ENCODE results near the gene ABCB9.
"Not testable (repeated sequence)": the region's sequence is repeated elsewhere in the genome, so short reads cannot be mapped to it uniquely, and the experiment has no call there.

Gene ABCB9

GRCh38 chr12:122937622-122938091, 28.6 kb downstream of the ABCB9 start:
- no peak for DNase-seq (ENCODE audit: low spot score)

GRCh38 chr12:122935318-122935717, 30.9 kb downstream of the ABCB9 start:
- no peak for DNase-seq (ENCODE audit: low spot score)

- no peak for DNase-seq (ENCODE audit: low spot score)
Measured at GRCh38 chr12:122934722-122935121, 31.5 kb downstream of the ABCB9 start.

GRCh38 chr12:122932207-122932606, 34.1 kb downstream of the ABCB9 start:
- no peak for DNase-seq (ENCODE audit: low spot score)

- DNase-seq (ENCODE audit: low spot score), result no peak
Measured at GRCh38 chr12:122929812-122930211, 36.5 kb downstream of the ABCB9 start.

GRCh38 chr12:122929148-122929538, 37.1 kb downstream of the ABCB9 start:
- no peak for DNase-seq (ENCODE audit: low spot score)

GRCh38 chr12:122928404-122929147, 37.7 kb downstream of the ABCB9 start:
- DNase-seq (ENCODE audit: low spot score), result no peak

- DNase-seq (ENCODE audit: low spot score), result no peak
Measured at GRCh38 chr12:122927756-122928403, 38.4 kb downstream of the ABCB9 start.

GRCh38 chr12:122921917-122922316, 44.3 kb downstream of the ABCB9 start:
- DNase-seq (ENCODE audit: low spot score), result no peak

GRCh38 chr12:122920687-122921086, 45.6 kb downstream of the ABCB9 start:
- DNase-seq (ENCODE audit: low spot score), result no peak

- DNase-seq (ENCODE audit: low spot score), result no peak
Measured at GRCh38 chr12:122918827-122919226, 47.4 kb downstream of the ABCB9 start.

- DNase-seq (ENCODE audit: low spot score), result peak; percentile 51
Measured at GRCh38 chr12:122917507-122918121, 48.6 kb downstream of the ABCB9 start.

GRCh38 chr12:122909442-122910288, 56.6 kb downstream of the ABCB9 start:
- DNase-seq (ENCODE audit: low spot score), result no peak

GRCh38 chr12:122908915-122909314, 57.3 kb downstream of the ABCB9 start:
- no peak for DNase-seq (ENCODE audit: low spot score)

- not testable (repeated sequence) for DNase-seq (ENCODE audit: low spot score)
Measured at GRCh38 chr12:122905258-122905657, 61.0 kb downstream of the ABCB9 start.

- DNase-seq (ENCODE audit: low spot score), result no peak
Measured at GRCh38 chr12:122903693-122904034, 62.6 kb downstream of the ABCB9 start.

GRCh38 chr12:122902854-122903692, 63.2 kb downstream of the ABCB9 start:
- no peak for DNase-seq (ENCODE audit: low spot score)

- no peak for DNase-seq (ENCODE audit: low spot score)
Measured at GRCh38 chr12:122899887-122900286, 66.4 kb downstream of the ABCB9 start.

- DNase-seq (ENCODE audit: low spot score), result no peak
Measured at GRCh38 chr12:122896662-122897061, 69.6 kb downstream of the ABCB9 start.

GRCh38 chr12:122895704-122896636, 70.3 kb downstream of the ABCB9 start, which contains the start of gene VPS37B:
Gene VPS37B (minus strand): TSS chr12:122896124. CDS start chr12:122896062, 62 bp downstream.
- peak; percentile 89 for DNase-seq (ENCODE audit: low spot score)
